ENCODE measurements around the gene SRL. TPM values are rescaled to one million over a fixed set of nuclear protein-coding genes. Genes with fewer than 3 reads are reported as not detected.

The SRL gene
- polyA plus RNA-seq, 3 donors: not detected

- no peak overlapping the region for H3K27ac ChIP-seq (ENCODE audit: low read depth in 1 of 2, low read length in 2 of 2)
- peak; percentile 96 for TF ChIP-seq CTCF (IDR thresholded peaks at IDR 0.05)
- H2AFZ ChIP-seq (ENCODE audit: insufficient read depth, low read depth, low read length, poor library complexity, severe bottlenecking): peak overlapping the region; percentile 41
- 16% methylated on average over 20 of the region's 22 CpGs for WGBS (ENCODE audit: insufficient coverage)
- H3K79me2 ChIP-seq (ENCODE audit: insufficient read depth, low read length): no peaks in the 10 kb centered on the region
- Mint-ChIP-seq H3K27ac (no peak overlapping the region), H3K4me3 (peak overlapping the region in 1 of 2 donors; percentile 21), H3K4me1 (peaks cover 16% of the 10 kb centered on the region), H3K36me3 (peaks cover 0 to under 1% of the 10 kb centered on the region in 2 donors), H3K9me3 (no peaks in the 10 kb centered on the region), H3K27me3 (ENCODE audit: low read depth in 3 of 3) (peaks cover 14 to 32% (median 32%) of the 10 kb centered on the region in 3 donors)
- peaks cover 0 to 2% of the 10 kb centered on the region in 2 donors for H3K27me3 ChIP-seq (ENCODE audit: control insufficient read depth in 2 of 2, insufficient read depth in 2 of 2, low read length in 2 of 2)
- intact Hi-C loops (cut with micrococcal nuclease): loop anchor here (1.0 to 5.0 kb wide), 2 partner anchors 39 to 42 kb away; no protein-coding TSS in a partner anchor
- H3K4me1 ChIP-seq (ENCODE audit: control insufficient read depth in 1 of 2, insufficient read depth in 2 of 2, low read length in 2 of 2): peaks cover 11 to 15% of the 10 kb centered on the region in 2 donors
- H3K9ac ChIP-seq (ENCODE audit: insufficient read depth, low read length, poor library complexity, severe bottlenecking): no peak overlapping the region
- H3K4me2 ChIP-seq (replicated peaks; ENCODE audit: extremely low read depth, low read length, poor library complexity, severe bottlenecking): peak overlapping the region; percentile 20
- no peak overlapping the region for H3K4me3 ChIP-seq (replicated peaks in 1 of 3; ENCODE audit: low read depth in 2 of 3, low read length in 3 of 3)
- no peaks in the 10 kb centered on the region for H4K20me1 ChIP-seq (ENCODE audit: insufficient read depth, low read length)
- H3K36me3 ChIP-seq (replicated peaks in 1 of 2; ENCODE audit: control insufficient read depth in 1 of 2, insufficient read depth in 2 of 2, low read length in 2 of 2): no peaks in the 10 kb centered on the region
- no peaks in the 10 kb centered on the region for H3K9me3 ChIP-seq (replicated peaks in 1 of 2; ENCODE audit: control insufficient read depth in 1 of 2, insufficient read depth in 1 of 2, low read length in 2 of 2)
- DNase-seq: peak; percentile 53 to 74 (median 64)
These were observed 46.5 kb upstream of the SRL start for GRCh38 chr16:4288148-4288921.

- WGBS (ENCODE audit: insufficient coverage): 92% methylated on average over 5 of the region's 10 CpGs
These were observed 43.3 kb upstream of the SRL start for GRCh38 chr16:4285167-4285566.

More at GRCh38 chr16:4285167-4285566, 43.3 kb upstream of the SRL start:
- no peak overlapping the region for H3K27ac Mint-ChIP-seq
- H3K4me2 ChIP-seq (replicated peaks; ENCODE audit: extremely low read depth, low read length, poor library complexity, severe bottlenecking): no peak overlapping the region
- H2AFZ ChIP-seq (ENCODE audit: insufficient read depth, low read depth, low read length, poor library complexity, severe bottlenecking): no peak overlapping the region
- H3K9me3 ChIP-seq (replicated peaks in 1 of 2; ENCODE audit: control insufficient read depth in 1 of 2, insufficient read depth in 1 of 2, low read length in 2 of 2): peaks cover 0 to 3% of the 10 kb centered on the region in 2 donors
- peaks cover 12 to 16% of the 10 kb centered on the region in 2 donors for H3K4me1 ChIP-seq (ENCODE audit: control insufficient read depth in 1 of 2, insufficient read depth in 2 of 2, low read length in 2 of 2)
- intact Hi-C loops (cut with micrococcal nuclease): loop anchor here in 1 of 2 donors (5.0 kb wide), 1 partner anchor 42 kb away; no protein-coding TSS in a partner anchor
- H3K27ac ChIP-seq (ENCODE audit: low read depth in 1 of 2, low read length in 2 of 2): no peak overlapping the region
- H3K9me3 Mint-ChIP-seq: peaks cover 2 to 11% (median 5%) of the 10 kb centered on the region in 7 donors
- H3K4me3 Mint-ChIP-seq: peak overlapping the region in 1 of 2 donors; percentile 31
- no peaks in the 10 kb centered on the region for H3K27me3 ChIP-seq (ENCODE audit: control insufficient read depth in 2 of 2, insufficient read depth in 2 of 2, low read length in 2 of 2)
- no peak for TF ChIP-seq CTCF (IDR thresholded peaks at IDR 0.05)
- H3K4me1 Mint-ChIP-seq: peaks cover 13% of the 10 kb centered on the region
- no peak overlapping the region for H3K9ac ChIP-seq (ENCODE audit: insufficient read depth, low read length, poor library complexity, severe bottlenecking)
- H3K27me3 Mint-ChIP-seq (ENCODE audit: low read depth in 3 of 3): peaks cover 6 to 35% (median 30%) of the 10 kb centered on the region in 3 donors
- no peak overlapping the region for H3K4me3 ChIP-seq (replicated peaks in 1 of 3; ENCODE audit: low read depth in 2 of 3, low read length in 3 of 3)
- H3K79me2 ChIP-seq (ENCODE audit: insufficient read depth, low read length): no peaks in the 10 kb centered on the region
- no peaks in the 10 kb centered on the region for H4K20me1 ChIP-seq (ENCODE audit: insufficient read depth, low read length)
- H3K36me3 Mint-ChIP-seq: no peaks in the 10 kb centered on the region
- DNase-seq: no peak
- H3K36me3 ChIP-seq (replicated peaks in 1 of 2; ENCODE audit: control insufficient read depth in 1 of 2, insufficient read depth in 2 of 2, low read length in 2 of 2): no peaks in the 10 kb centered on the region
